Measurements from ENCODE around the gene FBXL19.

The FBXL19 gene

GRCh38 chr16:30990105-30990504 is 66.7 kb downstream of the FBXL19 start:
- no peak for DNase-seq

- no peak for DNase-seq
Observed at GRCh38 chr16:30991052-30991451, 67.7 kb downstream of the FBXL19 start.

DNA sequence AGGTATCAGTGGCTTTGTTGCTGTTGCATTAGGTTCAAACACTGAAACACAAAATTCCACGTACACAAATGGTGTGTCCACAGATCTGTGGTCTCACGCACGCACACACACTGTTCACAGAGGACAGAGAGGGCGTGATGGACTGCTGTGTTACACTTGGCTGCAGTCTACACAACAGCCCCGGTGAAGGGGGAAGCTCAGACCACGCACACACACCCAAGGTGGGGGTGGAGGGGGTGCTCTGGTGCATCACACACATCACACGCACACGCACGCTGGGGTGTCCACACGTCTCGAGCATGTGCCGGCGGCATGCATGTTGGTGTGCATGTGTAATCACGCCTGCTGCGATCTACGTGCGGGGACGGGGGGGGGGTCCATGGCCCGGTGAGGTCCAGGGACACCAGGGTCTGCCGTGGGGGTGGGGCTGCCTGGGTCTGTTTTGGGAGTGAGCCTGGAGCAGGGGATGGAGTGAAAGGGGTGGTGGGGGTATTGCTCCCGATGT is 69.0 kb downstream of the FBXL19 start:
- DNase-seq: no peak

GRCh38 chr16:30992931-30993816 is 69.8 kb downstream of the FBXL19 start:
- no peak for DNase-seq

- DNase-seq: no peak
Observed at GRCh38 chr16:30995927-30996323, 72.6 kb downstream of the FBXL19 start.

GRCh38 chr16:30996324-30996984 is 73.1 kb downstream of the FBXL19 start:
- DNase-seq: no peak

DNA sequence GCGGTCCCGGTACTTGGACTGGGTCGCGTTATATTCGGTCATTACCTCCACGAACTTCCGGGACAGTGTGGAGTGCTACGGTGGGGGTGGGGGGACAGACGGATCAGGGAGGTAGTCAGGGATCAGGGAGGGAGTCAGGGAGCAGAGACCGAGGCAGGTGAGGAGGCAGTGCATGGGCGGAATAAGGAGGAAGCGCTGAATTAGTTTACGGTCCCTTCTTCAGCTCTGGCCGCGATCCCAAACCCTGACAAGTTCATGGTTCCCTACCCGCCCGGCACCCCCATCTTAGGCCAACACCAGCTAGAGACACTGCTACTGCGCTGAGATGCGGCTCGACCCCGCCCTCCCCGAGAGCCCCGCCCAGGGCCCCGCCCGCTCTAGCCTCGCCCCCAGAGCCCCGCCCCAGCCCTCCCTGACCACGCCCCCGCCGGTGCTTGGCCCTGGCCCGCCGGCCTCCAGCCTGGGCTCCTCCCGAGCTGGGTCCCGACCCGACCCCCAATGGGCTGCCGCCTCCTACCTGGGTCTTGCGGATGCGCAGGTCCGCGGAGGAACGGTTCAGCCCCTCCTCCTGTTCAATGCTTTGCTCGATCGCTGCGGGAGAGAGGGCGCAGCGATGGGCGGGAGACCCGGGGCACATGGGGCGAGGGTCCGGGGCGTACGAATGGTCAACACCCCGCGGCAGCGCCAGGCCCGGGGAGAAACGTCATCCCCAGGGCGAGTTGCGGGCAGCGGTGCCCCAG is 73.8 kb downstream of the FBXL19 start:
- peak; percentile 74 for DNase-seq

DNA sequence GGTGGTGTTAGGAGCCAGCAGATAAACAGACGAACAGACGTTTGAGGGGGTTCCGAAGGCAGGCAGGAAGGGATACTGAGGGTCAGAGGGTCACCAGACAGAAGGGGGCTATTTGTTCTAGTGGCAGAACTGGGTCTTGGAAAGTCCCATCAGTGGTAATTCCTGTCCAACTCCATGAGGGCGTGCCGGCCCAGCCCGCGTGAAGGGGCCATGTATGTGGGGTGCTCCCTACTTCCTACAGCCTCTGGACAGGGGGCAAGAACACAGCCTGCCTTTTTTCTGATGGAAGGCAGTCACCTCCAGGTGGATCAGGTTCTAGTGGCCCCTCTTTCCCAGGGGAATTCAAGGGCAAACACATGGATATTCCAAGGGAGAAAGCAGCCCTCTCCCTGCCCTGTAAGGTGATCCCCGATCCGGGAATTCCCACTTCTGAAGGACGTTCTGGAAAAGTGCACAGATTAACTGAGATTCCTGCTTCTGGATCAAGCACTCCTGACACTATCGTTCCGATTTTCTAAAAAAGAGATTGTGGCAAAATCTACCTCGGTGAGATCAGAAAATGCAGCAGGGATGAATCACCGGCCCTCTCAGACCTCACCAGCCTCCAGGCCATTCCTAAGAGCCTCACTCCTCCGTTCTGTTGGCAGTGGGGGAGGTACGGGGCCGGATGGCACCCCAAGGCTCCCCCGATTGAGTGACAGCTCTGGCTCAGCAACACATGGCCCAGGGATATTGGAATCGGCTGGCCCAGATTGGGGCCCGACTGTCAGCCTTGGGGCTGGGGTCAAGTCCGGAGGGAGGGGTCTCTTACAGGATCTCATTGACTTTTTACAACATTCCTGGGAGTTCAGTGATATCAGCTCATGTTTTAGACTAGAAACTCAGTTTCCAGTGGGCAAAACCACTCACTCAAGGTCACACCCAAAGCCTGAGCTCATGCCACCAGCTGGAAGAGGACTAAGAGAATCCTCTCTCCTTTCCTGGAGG is 74.6 kb downstream of the FBXL19 start:
- no peak for DNase-seq
